Panc1 (cell line): ENCODE data around the gene PPL.

ENCODE experiments used
- REST ChIP-seq, 2 experiments: IDR thresholded peaks; 2 replicates each; pipeline ENCODE4 v1.6.1; 2011 to 2012; ENCODE audit warnings: low read depth in 2 of 2, control low read depth in 1 of 2, low read length in 1 of 2, mild to moderate bottlenecking in 1 of 2, moderate library complexity in 1 of 2; ENCODE audit not compliant: insufficient read depth in 1 of 2
- TCF7L2 ChIP-seq: IDR thresholded peaks from 2 replicates; pipeline ENCODE4 v1.6.1; 2011; ENCODE audit warnings: mild to moderate bottlenecking, low read depth, low read length, inconsistent platforms
- TF ChIP-seq, protein P1 (sequence below): fragments of 450-650 bp; IDR thresholded peaks from 2 replicates; pipeline ENCODE4 v1.5.1; 2017; ENCODE audit warnings: mild to moderate bottlenecking

- no peak for TF ChIP-seq TCF7L2
- TF ChIP-seq, protein P1, sequence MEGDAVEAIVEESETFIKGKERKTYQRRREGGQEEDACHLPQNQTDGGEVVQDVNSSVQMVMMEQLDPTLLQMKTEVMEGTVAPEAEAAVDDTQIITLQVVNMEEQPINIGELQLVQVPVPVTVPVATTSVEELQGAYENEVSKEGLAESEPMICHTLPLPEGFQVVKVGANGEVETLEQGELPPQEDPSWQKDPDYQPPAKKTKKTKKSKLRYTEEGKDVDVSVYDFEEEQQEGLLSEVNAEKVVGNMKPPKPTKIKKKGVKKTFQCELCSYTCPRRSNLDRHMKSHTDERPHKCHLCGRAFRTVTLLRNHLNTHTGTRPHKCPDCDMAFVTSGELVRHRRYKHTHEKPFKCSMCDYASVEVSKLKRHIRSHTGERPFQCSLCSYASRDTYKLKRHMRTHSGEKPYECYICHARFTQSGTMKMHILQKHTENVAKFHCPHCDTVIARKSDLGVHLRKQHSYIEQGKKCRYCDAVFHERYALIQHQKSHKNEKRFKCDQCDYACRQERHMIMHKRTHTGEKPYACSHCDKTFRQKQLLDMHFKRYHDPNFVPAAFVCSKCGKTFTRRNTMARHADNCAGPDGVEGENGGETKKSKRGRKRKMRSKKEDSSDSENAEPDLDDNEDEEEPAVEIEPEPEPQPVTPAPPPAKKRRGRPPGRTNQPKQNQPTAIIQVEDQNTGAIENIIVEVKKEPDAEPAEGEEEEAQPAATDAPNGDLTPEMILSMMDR, result no peak
- no peak for TF ChIP-seq REST (IDR thresholded peaks at IDR 0.05; ENCODE audit: insufficient read depth in 1 of 2, low read depth in 2 of 2, low read length in 1 of 2)
These were observed 45.3 kb upstream of the PPL start for GRCh38 chr16:4982056-4982867.
